ENCODE data around the gene TGFB1I1.
A peak's percentile ranks its signal among the peaks of the same experiment; 100 is the strongest.

Gene TGFB1I1

DNA sequence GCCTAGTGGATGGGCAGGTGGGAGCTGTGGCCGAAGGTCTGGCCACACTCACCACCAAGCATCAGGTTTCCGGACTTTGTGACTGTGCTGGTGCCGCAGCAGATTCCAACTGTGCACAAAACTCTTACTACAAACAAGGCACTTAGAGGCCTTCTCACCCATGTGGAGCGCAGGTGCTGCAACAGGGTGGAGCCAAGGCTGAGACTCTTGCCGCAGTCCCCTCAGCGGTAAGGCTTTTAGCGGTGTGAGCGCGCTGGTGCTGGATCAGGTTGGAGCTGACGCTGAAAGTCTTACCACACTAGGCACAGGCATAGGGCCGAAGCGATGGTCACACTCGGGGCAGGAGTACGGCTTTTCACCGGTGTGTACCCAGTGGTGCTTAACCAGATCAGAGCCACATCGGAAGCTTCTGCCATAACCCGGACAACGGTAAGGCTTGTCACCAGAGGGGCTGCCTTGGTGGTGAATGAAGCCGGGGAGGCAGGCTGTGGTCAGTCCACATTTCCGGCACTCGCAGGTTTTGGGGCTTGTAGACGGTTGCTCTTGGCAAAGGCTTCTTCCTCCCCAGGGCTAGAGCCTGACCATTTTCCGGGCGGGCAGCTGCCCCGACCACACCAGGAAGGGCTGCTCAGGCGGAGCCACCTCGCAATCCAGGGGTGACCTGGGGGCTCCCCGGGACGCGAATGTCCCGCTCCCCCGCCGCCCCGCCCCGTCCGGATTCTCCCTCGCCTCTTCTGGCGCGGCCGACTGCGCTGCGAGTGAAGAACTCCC is 13.7 kb upstream of the TGFB1I1 start:
- Histone ChIP-seq H3K36me3 (ENCODE audit: low read depth) (peaks cover 9% of the 10 kb centered on the region; the same call in 1 of the 2 replicates), H3K9me3 (ENCODE audit: severe bottlenecking) (no peaks in the 10 kb centered on the region), H3K4me1 (ENCODE audit: insufficient read depth, poor library complexity, severe bottlenecking) (peaks cover 27% of the 10 kb centered on the region), H3K4me3 (ENCODE audit: severe bottlenecking) (peak overlapping the region; percentile 74), H3K27me3 (ENCODE audit: insufficient read depth, poor library complexity, severe bottlenecking) (no peaks in the 10 kb centered on the region), H3K27ac (ENCODE audit: poor library complexity, severe bottlenecking) (peak overlapping the region; percentile 81)
- TF ChIP-seq, protein P1, sequence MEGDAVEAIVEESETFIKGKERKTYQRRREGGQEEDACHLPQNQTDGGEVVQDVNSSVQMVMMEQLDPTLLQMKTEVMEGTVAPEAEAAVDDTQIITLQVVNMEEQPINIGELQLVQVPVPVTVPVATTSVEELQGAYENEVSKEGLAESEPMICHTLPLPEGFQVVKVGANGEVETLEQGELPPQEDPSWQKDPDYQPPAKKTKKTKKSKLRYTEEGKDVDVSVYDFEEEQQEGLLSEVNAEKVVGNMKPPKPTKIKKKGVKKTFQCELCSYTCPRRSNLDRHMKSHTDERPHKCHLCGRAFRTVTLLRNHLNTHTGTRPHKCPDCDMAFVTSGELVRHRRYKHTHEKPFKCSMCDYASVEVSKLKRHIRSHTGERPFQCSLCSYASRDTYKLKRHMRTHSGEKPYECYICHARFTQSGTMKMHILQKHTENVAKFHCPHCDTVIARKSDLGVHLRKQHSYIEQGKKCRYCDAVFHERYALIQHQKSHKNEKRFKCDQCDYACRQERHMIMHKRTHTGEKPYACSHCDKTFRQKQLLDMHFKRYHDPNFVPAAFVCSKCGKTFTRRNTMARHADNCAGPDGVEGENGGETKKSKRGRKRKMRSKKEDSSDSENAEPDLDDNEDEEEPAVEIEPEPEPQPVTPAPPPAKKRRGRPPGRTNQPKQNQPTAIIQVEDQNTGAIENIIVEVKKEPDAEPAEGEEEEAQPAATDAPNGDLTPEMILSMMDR (IDR thresholded peaks at IDR 0.05; ENCODE audit: poor library complexity, severe bottlenecking), result no peak
- DNase-seq (ENCODE audit: low spot score) (no peak), ATAC-seq (ENCODE audit: low read depth) (peak; percentile 13; the same call in 2 of the 3 replicates)

DNA sequence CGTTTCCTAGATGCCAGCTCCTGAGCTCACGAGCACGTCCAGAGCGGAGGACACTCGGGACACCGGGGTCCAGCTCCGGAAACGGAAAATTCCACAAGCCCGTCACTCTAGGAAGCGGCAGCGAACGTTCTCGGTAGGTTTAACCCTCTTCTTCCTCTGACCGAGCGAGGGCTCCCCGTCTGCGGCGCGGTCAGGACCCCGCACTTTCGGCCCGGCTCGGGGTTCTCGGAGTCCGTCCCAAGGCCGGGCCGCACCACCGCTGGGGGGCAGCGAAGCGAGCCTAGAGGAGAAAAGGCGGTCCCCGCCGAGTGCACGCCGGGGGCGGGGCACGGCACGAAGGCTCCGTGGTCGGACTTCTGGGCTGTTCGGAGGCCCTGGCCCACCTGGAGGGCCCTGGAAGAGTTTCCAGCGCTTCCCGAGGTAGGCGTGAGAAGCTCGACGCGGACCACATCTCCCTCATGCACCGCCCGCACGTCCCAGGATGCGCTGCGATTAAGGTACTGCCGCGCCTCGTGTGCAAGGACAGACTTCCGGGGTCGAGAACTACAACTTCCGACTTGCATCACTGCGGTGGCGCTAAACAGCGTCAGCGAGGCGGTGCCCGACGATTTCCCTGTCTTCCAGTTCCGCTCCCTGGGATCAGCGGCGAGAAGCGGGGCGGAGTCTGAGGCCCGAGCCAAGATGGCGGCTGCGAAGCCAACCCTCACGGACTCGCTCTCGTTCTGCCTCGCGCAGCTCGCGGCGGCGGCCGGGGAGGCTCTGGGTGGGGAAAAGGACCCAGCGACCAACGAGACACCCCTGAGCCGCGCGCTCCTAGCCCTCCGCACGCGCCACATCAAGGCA is 12.9 kb upstream of the TGFB1I1 start, which contains the start of gene ARMC5:
TSS of gene ARMC5 (plus strand) at position 658 of the 843 bp plus-strand sequence. CDS start at position 682, 24 bp downstream.
- peak; percentile 98 for DNase-seq (ENCODE audit: low spot score)
- peaks cover 9% of the 10 kb centered on the region; the same call in 1 of the 2 replicates for H3K36me3 ChIP-seq (ENCODE audit: low read depth)
- peak within 1 kb of the TSS; percentile 74 for H3K4me3 ChIP-seq (ENCODE audit: severe bottlenecking)
- H3K27me3 ChIP-seq (ENCODE audit: insufficient read depth, poor library complexity, severe bottlenecking), result no peaks in the 10 kb centered on the region
- peak; percentile 72 for ATAC-seq (ENCODE audit: low read depth)
- peak within 1 kb of the TSS; percentile 81 for H3K27ac ChIP-seq (ENCODE audit: poor library complexity, severe bottlenecking)
- H3K4me1 ChIP-seq (ENCODE audit: insufficient read depth, poor library complexity, severe bottlenecking), result peaks cover 21% of the 10 kb centered on the region
- TF ChIP-seq, protein P1 (IDR thresholded peaks at IDR 0.05; ENCODE audit: poor library complexity, severe bottlenecking), result peak; percentile 80
- H3K9me3 ChIP-seq (ENCODE audit: severe bottlenecking), result no peaks in the 10 kb centered on the region

DNA sequence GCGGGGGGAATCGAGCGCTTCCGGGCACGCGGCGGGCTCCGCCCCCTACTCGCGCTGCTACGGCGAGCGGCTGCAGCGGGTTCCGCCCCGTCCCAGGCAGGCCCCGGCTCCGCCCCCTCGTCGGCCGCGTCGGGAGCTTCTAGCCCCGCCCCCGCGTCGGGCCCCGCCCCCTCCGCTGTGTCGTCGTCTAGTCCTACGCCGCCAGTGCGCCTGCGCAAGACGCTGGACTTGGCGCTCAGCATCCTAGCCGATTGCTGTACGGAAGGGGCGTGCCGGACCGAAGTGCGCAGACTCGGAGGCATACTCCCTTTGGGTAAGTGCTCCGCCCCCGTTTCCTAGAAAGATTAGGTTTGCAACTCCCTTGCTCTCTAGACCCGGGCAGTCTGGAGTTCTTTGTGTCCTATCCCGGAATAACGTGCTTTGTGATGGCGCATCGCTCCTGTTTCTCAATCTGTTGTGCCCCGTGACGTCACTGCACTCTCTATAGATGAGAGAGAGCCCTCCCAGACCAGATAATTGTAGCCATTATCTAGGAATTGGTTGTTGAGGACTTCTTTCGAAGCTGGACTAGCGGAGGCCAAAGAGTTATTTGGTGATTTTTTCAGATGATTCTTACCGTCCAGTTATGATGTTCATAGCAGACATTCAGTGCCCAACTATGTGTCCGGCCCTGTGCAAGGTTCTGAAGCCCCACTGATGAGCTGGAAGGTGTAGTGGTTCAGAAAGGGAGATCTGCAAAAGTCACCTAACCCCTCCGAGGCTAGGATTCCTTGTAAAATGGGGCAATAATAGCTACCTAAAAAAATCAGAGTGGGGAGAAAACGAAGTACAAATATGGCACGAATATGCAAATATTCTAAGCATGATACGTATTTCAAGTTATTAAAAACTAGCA is 12.0 kb upstream of the TGFB1I1 start:
- ATAC-seq (ENCODE audit: low read depth), result peak; percentile 71
- DNase-seq (ENCODE audit: low spot score), result peak; percentile 100
- peaks cover 9% of the 10 kb centered on the region; the same call in 1 of the 2 replicates for H3K36me3 ChIP-seq (ENCODE audit: low read depth)
- peak overlapping the region; percentile 74 for H3K4me3 ChIP-seq (ENCODE audit: severe bottlenecking)
- TF ChIP-seq, protein P1 (IDR thresholded peaks at IDR 0.05; ENCODE audit: poor library complexity, severe bottlenecking), result no peak
- H3K4me1 ChIP-seq (ENCODE audit: insufficient read depth, poor library complexity, severe bottlenecking), result peaks cover 13% of the 10 kb centered on the region
- H3K9me3 ChIP-seq (ENCODE audit: severe bottlenecking), result no peaks in the 10 kb centered on the region
- peak overlapping the region; percentile 81 for H3K27ac ChIP-seq (ENCODE audit: poor library complexity, severe bottlenecking)
- H3K27me3 ChIP-seq (ENCODE audit: insufficient read depth, poor library complexity, severe bottlenecking), result no peaks in the 10 kb centered on the region

DNA sequence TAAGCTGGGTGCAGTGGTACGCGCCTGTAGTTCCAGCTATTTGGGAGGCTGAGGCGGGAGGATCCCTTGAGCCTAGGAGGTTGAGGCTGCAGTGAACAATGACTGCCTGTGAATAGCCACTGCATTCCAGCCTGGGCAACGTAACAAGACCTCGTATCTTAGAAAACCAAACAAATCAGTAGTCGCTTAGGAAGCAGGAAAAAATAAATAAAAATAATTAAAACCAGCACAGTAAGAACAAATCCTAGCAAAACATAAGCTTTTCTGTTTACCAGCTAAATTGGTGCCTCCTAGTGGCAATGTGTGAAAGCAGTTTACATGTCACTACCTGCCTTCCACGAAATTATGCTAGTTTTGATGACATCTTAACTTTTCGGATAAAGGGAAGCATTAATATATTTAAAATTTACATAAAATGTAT is 11.4 kb upstream of the TGFB1I1 start:
- H3K27me3 ChIP-seq (ENCODE audit: insufficient read depth, poor library complexity, severe bottlenecking), result no peaks in the 10 kb centered on the region
- peak overlapping the region; percentile 74 for H3K4me3 ChIP-seq (ENCODE audit: severe bottlenecking)
- H3K9me3 ChIP-seq (ENCODE audit: severe bottlenecking), result no peaks in the 10 kb centered on the region
- TF ChIP-seq, protein P1 (IDR thresholded peaks at IDR 0.05; ENCODE audit: poor library complexity, severe bottlenecking), result peak; percentile 77
- H3K36me3 ChIP-seq (ENCODE audit: low read depth), result peaks cover 10% of the 10 kb centered on the region; the same call in 1 of the 2 replicates
- peak overlapping the region; percentile 81 for H3K27ac ChIP-seq (ENCODE audit: poor library complexity, severe bottlenecking)
- DNase-seq (ENCODE audit: low spot score) (no peak), ATAC-seq (ENCODE audit: low read depth) (no peak)
- peaks cover 13% of the 10 kb centered on the region for H3K4me1 ChIP-seq (ENCODE audit: insufficient read depth, poor library complexity, severe bottlenecking)

Data from RWPE2 (cell line).